Globus pallidus (tissue), 1 donor: Measurements from ENCODE around the gene TRPM3.
A peak's percentile ranks its signal among the peaks of the same experiment; 100 is the strongest.

Source experiments
- DNase-seq: peaks from one replicate; pipeline ENCODE4 v3.0.0-alpha.2; 2015; ENCODE audit warnings: low spot score

The TRPM3 gene

GRCh38 chr9:70609542-70610286 lies 511.7 kb downstream of the TRPM3 start:
- DNase-seq: no peak

- no peak for DNase-seq
Observed at GRCh38 chr9:70609011-70609410, 512.4 kb downstream of the TRPM3 start.

DNA sequence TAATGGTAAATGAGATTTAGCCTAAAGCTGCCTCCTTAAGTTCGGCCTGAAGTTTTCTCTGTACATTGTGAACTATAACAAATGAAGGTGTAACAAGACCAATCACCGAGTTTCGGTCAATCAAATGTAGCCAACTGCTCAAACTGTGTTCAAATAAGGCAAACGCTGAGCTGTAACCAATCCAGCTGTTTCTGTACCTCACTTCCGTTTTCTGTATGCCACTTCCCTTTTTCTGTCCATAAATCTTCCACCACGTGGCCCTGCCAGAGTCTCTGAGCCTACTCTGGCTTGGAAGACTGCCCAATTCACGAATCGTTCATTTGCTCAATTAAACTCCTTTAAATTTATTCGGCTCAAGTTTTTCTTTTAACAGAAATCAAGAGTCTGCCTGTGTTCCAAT lies 513.5 kb downstream of the TRPM3 start:
- DNase-seq: peak; percentile 43

DNA sequence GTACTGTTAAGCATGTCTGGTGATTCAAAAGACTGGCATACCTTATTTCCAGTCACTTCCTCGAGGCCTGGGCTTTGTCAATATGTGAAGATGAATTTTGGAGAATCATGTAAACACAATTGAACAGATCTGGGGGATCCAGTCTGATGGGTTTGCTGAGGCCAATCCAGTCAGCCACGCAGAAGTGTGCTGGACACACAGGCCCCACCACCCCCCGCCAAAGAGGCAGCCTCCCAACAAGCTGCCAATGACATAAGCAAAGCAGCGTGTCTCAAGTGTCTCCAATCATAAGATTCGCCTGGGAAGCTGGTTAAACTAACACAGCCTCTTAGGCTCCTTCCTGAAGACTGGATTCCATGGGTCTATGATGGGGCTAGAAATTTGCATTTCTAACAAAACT lies 514.1 kb downstream of the TRPM3 start:
- no peak for DNase-seq

DNA sequence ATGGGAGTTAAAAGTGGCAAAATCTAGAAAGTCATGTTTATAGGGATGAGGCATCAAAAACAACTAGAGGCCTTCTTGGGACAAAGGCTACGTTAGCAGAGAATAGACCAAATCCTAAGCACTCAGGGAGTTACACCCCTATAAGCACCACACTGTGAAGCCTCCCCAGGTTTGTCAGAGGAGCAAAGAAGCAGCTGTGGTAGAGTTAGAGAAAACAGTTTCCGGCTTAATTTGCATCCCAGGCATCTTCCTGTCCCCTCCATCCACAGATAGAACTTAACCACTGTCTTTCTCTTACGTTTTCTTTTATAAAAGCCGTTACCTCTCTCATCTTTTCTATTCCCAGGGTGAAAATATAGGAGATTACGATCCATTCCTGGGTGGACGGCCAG lies 518.4 kb downstream of the TRPM3 start:
- DNase-seq: no peak

- DNase-seq: peak; percentile 85
Observed at GRCh38 chr9:70602321-70603019, 519.0 kb downstream of the TRPM3 start.

GRCh38 chr9:70601000-70601951 lies 520.1 kb downstream of the TRPM3 start:
- peak; percentile 89 for DNase-seq

- no peak for DNase-seq
Observed at GRCh38 chr9:70600506-70600905, 520.9 kb downstream of the TRPM3 start.

DNA sequence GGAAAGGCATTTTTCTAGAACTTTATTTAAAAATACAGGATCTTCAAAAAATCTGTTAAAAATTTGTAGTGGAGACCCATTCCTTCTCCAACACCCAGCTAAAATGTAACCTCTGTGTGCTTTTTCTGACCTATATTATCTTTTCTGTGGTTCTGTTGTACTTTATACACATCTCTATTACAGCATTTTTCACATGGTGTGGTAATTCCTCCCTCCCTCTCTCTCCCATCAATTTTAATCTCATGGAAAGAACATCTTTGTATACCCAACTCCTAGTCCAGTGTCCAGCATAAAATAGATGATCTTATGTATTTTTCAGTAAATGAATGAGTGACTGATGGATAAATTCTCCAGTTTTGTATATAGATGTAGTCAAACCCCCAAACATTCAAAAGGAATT lies 523.5 kb downstream of the TRPM3 start:
- DNase-seq: no peak

GRCh38 chr9:70595211-70595610 lies 526.2 kb downstream of the TRPM3 start:
- no peak for DNase-seq

DNA sequence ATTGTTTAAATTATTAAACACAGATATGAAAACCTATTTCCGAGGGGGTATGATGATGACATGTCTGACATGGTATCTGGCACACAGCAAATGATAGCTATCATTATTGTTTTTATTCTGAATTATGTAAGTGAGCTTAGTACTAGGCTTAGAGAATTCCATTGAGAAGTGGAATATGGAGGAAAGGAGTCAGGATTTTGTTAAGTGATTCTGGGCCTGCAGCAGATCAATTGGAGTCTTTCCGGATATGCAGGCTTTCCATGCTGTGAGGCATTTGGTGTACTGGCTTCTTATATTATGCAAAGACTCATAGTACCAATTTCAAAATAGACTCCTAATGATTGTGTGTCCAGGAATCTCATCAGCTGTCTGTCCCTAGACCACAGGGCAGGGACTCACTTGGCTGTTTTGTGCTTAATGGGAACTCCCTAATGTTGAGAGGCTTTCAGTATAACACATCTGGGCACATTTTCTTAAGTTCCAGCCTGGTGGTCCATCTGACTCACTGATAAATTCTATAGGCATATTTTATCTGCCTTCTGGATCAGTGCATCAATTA lies 527.0 kb downstream of the TRPM3 start:
- no peak for DNase-seq

GRCh38 chr9:70593241-70593640 lies 528.2 kb downstream of the TRPM3 start:
- no peak for DNase-seq

DNA sequence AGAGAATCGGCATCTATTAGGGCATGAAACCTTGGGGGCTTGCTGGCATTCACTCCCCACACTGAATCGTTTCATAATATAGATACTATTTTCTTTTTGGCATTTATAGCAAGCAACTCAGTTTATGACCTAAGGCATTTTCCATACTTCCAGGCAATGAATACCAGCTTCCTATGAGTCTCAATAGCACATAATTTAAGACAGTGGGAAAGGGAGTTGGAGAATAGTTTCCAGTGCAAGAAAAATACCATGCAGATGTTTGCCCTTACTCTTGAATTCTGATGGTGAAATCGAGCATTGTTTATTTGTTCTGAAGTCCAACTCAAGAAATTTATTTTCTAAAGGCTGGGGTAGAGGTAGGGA lies 531.1 kb downstream of the TRPM3 start:
- no peak for DNase-seq

GRCh38 chr9:70589571-70590314 lies 531.7 kb downstream of the TRPM3 start:
- no peak for DNase-seq

DNA sequence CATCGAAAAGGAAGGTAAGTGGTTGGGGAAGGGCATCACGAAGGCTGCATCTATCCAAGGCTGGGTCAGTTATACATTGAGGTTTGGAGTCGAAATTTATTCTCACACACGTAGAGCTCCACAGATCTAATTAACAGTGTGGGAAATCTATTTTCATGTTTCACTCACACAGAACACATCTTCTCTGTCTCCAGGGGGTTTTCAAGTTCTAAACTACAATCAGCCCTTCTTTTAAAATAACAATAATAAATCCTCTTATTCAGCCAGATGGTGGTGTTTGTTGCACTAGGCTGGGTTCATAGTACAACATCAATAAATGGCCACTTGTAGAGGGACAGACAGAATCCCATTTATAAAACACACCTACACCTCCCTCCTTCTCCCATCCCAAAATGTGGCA lies 532.4 kb downstream of the TRPM3 start:
- DNase-seq: no peak

DNA sequence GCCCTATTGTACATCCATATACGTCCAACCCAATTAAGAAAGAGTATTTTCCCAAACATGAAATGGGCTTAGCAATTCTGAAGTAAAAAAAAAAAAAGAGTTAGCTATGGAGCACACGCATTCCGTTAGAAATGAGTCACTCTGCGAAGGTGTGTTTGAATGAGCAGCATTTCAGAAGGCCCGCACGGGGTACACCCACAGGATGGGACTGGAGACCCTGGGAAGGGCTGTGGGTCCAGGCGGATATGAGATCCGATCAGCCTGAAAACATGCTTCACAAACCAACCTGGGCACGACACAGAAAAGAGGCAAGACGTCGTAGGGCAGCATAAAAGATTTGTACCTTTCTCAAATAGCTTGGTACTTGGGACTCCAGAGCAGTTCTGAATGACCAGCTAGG lies 533.0 kb downstream of the TRPM3 start:
- no peak for DNase-seq

DNA sequence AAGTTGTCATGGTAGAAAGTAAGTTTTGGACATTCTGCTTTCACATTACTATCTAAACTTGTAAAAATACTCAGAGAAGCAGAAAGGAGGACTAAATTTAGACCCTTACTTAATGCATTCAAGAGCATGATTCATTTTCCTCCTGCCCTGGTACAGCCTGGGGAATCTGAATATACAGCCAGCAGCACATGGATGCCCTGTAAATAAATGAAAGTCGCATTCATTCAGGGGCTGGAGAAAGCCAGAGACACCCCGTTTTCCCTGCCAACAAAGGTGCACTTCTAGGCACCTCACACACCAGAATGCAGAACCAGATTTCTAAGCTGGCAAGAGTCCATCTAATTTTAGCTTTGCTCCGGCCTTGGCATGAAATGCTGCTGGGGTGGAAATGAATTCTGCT lies 534.2 kb downstream of the TRPM3 start:
- no peak for DNase-seq

DNA sequence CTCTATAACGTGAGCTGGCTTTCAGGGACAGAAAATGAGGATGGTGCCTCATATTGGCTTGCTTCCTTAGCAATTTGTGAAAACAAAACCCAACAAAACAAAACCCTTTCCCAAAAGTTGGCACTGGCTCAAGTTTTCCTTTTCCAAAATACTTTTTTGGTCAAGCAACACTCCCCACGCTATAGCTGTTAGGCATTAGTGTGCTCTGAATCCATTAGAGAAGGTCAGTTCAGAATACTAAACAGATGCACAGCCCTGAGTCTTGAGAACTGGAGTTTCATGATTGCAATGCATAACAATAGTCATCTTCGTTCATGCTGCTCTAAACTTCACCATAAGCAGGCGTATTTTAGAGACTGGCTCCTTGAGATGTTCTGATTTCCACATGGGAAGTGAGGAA lies 534.9 kb downstream of the TRPM3 start:
- no peak for DNase-seq

DNA sequence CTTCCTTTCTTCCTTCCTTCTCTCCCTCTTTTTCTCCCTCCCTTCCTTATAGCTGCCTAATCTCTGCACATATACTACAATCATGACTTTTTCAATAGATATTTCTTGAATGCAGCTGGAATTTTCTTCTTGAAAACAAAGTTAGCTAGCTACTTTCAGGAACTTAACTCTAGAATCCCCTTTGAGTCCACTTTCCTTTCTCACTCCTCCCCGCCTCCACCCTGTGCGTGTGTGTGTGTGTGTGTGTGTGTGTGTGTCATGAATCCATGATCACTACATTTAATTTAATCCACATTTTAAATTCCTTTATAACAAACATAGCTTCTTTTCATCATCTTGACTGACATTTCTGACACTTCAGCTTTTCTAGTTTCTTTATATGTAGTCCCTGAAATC lies 539.5 kb downstream of the TRPM3 start:
- no peak for DNase-seq

- no peak for DNase-seq
Observed at GRCh38 chr9:70581214-70581954, 540.0 kb downstream of the TRPM3 start.

DNA sequence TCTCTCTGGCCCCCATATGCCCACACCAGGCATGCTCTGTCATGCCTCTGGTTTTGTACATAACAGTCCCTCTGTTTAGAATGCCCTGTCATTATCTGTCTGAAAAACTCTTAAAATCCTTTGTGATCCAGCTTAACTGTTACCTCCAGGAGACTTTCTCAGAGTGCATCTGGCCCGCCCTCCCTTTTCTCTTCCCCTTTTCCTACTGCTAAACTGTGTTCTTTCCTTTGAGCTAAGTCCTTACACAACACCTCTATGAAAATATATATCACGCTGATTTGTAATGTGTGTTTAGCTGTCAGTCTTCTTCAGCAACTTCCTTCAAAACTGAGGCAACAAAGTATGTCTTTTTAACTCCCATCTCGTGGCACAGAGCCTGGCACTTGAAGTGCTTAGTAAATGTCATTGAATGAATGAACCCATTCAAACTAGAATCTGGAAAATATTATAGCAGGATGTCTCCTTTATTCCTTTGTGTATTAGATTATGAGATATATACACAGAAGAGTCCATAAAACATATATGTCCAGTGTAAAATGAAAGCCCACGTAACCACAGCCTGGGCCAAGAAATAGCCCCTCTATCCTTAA lies 540.7 kb downstream of the TRPM3 start:
- no peak for DNase-seq
